Stromal cell of bone marrow (primary cell): Measurements from ENCODE around the gene PPIA.
"Not testable (repeated sequence)": the region's sequence is repeated elsewhere in the genome, so short reads cannot be mapped to it uniquely, and the experiment has no call there.

Source experiments
- DNase-seq: peaks from one replicate; pipeline ENCODE4 v3.0.0-alpha.2; 2012; ENCODE audit warnings: low read depth

Gene PPIA

DNA sequence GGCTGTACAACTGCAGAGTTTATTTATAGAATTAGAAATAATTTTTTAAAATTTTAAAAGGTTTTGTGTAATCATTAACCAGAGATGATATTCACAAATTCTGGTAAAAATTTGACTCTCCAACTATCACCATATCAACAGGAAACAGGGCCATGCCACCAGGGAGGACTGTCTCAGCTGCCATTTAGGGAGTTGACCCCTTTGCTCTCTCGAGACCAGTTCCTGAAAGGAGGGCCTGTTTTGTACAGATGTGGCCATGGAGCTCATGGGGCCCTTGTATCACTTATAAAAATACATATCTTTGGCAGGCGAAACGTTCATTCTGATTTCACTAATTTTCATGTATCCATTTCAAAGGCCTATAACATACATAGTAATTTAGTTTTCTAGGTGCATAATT is 31.1 kb downstream of the PPIA start:
- DNase-seq, result no peak

DNA sequence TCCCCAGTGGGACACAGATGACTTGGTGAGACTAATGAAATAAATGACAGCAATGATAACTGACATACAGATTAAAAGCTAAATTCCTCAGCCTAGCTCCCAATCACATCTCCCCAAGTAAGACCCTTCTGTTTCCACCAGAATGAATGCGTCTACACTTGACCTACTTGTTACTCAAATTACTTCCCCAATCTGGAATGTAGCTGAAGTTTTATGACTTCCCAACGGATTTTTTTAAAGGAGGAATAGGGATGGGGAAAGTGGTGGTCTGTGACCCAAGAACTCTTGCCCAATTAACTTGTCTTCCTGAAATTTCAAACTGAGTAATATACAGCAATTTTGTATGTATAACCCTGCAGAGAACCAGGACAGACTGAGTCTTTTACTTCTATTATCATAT is 42.3 kb downstream of the PPIA start:
- no peak for DNase-seq

DNA sequence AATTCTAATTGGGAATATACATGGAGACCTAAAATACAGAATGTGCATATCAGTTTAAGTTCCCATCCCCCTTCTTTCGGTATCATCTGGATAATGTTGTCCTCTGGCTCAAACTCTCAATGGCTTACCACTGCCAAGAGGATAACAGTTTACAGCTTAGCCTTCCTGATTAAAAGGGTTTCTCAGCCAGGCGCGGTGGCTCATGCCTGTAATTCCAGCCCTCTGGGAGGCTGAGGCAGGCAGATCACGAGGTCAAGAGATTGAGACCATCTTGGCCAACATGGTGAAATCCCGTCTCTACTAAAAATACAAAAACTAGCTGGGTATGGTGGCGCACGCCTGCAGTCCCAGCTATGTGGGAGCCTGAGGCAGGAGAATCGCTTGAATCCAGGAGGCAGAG is 46.2 kb downstream of the PPIA start:
- DNase-seq, result not testable (repeated sequence)

DNA sequence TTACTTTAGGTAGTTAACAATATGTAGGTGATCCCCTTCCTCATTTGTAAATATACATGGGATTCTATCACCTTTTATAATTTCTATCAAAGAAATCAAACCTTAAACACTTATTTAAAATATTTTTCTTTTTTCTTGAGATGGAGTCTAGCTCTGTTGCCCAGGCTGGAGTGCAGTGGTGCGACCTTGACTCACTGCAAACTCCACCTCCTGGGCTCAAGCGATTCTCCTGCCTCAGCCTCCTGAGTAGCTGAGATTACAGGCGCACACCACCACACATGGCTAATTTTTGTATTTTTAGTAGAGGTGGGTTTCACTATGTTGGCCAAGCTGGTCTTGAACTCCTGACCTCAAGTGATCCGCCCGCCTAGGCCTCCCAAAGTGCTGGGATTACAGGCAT is 47.0 kb downstream of the PPIA start:
- not testable (repeated sequence) for DNase-seq

DNA sequence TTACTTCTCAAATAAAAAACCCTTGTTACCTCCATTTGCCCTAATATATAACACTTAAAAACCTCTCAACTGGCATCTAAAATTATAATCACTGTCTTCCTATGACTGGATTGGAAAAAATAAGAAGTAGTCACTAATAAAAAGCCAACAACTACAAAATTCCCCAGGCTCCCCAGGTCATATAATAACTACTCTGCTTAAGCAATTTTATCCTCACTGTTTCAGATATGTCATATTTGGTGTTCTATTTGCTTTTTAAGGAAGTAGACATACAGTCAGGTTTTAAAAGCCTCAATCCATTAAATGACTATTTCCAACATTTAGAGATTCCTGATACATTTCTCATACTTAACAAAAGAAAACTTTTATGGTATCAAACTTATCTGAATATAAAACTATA is 49.0 kb downstream of the PPIA start:
- no peak for DNase-seq

DNA sequence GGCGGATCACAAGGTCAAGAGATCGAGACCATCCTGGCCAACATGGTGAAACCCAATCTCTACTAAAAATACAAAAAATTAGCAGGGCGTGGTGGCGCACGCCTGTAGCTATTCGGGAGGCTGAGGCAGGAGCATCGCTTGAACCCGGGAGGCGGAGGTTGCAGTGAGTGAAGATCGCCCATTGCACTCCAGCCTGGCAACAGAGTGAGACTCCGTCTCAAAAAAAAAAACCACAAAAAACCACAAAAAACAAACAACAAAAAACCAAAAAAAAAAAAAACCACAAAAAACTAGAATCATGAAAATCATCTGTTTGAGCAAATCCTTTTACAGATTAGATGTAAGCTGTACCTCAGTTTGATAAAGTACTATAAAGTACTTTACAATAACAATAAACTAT is 49.9 kb downstream of the PPIA start:
- DNase-seq, result not testable (repeated sequence)

DNA sequence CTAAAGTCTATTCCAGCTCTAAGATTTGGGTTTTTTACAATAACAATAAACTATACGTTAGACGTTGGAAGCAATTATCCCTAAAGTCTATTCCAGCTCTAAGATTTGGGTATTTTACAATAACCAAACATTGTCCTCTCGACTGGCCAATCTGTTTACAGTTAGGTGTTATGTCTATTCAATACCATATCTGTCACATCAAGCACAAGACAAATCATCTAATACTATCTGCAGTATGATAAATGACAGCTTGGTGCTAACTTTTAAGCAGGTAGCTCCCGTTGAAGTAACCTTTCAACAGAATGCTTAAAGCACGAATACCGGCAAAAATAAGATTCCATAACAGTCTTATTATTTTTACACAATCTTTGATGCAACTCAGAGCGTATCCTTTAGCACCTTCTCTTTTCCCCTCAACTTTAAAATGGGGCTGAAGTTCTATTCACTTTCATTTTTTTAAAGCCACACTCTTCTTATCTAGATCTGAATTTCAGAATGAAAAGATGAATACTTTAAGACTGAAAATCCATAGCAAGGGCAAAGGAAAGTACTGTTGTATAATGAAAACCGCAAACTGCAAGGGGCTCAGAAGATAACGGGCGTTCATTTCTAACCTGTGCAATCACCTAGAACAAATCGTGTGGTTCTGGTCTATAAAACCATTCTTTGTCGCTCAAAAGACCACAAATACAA is 50.5 kb downstream of the PPIA start:
- DNase-seq, result no peak

DNA sequence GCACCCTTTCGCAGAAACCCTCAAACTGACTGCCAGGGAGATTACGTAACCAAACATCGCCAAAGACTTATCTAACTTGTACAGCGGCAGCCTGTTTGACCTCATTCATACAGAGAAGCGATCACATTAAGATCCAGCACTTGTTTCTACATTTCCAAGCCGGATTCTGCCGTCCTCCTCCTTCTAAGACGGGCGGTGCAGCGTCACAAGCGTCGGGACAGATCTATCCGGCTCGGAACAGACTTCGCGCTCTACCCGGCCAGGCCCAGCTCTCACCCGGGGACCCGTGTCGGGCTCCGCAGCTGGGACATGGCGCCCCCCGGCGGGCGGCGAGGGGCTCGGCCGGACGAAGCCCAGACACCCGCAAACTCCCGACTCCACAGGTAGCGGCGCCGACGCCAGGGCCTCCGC is 51.0 kb downstream of the PPIA start:
- DNase-seq, result peak; percentile 73

DNA sequence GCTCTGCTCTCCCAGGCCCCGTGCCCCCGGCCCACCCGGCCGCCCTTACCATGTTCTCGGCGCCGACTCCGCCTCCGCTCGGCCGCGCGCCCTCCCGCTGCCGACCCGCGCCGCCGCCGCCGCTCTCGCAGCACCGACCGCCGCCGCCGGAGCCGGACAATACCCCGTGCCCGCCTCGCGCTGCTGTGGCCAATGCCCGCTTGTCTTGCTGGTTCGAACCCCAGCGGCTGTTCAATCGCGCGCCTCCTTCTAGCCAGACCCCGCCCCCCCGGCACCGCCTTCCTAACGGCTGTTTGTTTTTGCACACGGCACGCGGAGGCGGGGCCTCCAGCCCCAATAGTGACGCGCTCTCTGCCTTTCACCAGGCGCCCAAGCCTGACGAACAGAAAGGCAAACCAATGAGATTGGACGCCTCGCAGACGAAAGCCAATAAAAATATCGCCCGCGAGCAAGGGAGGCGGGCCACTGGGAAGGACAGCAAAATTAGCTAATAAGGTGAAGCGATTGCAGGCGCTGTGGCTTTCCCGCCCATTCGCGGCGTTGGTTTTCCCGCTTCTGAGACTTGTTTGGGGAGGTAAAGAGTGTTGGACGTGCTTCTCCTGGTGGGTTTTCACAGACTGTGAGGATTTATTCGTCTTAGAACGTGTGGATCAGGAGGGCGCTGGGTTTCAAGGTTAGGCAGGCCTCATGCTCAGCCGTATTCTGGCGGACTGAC is 51.6 kb downstream of the PPIA start, which contains the start of gene H2AZ2:
Gene H2AZ2, minus strand, starts transcription at position 168 of the 715 bp plus-strand sequence. Its CDS starts 116 bp downstream, at position 52.
- DNase-seq, result peak; percentile 100

DNA sequence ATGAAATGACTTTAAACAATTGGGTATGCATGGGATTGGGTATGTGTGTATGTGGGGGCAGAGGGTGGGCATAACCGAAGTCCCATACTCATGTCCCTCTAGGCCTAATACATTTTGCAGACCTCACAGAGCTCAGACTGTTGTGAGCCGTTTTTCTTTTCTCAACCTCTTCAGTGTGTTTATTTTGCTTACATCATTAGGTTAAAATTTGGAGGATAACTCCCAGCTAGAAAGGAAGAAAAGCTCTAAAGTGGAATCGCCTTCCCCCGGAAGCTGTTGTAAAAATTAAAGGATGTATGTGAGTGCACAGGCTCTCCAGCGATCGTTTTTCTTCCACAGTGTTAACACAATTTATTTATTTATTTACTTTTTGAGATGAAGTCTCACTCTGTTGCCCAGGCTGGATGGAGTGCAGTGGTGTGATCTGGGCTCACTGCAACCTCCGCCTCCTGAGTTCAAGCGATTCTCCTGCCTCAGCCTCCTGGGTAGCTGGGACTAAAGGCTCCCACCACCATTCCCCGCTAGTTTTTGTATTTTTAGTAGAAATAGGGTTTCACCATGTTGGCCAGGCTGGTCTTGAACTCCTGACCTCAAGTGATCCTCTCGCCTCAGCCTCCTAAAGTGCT is 52.9 kb downstream of the PPIA start:
- DNase-seq, result no peak

DNA sequence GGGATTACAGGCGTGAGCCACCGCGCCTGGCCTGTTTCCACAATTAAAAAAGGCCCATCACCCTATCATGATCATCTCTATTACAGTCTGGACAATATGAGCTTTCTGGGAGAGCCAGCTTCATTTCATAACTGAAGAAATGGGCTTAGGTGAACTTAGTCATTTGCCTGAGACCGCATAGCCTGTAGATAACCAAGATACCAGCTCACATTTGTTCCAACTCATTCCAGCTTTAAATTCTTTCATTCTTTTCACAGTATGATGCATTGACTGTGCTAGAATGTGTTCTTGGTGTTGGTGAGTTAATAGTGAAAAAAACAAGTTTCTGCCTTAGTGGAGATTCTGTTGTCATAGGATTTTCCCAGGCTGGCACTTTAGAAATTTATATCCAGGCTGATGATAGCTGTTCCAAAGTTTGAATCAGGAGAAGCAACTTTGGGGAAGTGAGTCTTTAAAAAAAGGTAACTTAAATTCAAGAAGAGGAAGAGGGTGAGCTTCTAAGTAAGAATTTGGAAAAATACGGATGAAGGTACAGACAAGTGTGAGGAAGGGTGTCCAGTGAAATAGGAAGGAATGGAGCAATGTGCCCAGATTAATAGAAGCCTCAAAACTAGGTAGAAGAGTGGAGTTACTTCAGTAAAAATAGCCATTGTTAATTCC is 53.5 kb downstream of the PPIA start:
- no peak for DNase-seq

DNA sequence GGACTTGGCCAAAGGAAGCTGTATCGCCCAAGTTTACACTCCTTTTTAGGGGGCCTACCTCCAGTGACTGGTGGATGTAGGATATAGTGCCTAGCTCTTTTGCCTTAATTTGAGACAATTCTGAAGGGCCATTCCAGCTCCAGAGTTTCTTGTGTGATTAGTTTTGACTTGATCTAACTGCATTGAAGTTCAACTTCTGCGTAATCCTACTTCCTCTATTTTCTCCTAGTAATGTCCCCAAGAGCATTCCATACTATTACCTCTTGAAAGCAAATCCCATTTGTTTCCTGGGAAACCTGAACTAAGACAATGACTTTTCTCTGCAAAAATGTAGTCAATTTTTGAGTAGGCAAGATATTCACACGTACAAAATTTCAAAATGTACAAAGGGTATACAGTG is 56.1 kb downstream of the PPIA start:
- no peak for DNase-seq
